ENCODE data around the gene CDK17.
A peak's percentile ranks its signal among the peaks of the same experiment; 100 is the strongest.
"Not testable (repeated sequence)": the region's sequence is repeated elsewhere in the genome, so short reads cannot be mapped to it uniquely, and the experiment has no call there.

CDK17 gene

DNA sequence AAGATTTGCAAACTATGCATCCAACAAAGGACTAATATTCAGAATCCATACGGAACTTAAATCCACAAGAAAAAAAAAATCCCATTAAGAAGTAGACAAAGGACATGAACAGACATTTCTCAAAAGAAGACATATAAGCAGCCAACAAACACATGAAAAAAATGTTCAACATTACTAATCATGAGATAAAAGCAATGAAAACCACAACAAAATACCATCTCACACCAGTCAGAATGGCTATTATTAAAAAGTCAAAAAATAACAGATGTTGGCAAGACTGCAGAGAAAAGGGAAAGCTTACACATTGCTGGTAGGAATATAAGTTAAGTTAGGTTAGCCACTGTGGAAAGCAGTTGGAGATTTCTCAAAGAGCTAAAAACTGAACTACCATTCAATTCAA is 16.2 kb downstream of the CDK17 start:
- Histone ChIP-seq H3K27ac (ENCODE audit: insufficient read depth in 1 of 2, low read depth in 1 of 2, low read length in 2 of 2, poor library complexity in 1 of 2, severe bottlenecking in 2 of 2) (no peak overlapping the region), H3K27me3 (replicated peaks in 2 of 5; ENCODE audit: control insufficient read depth in 4 of 5, insufficient read depth in 5 of 5, low read length in 4 of 5) (no peaks in the 10 kb centered on the region), H3K4me3 (ENCODE audit: control insufficient read depth in 1 of 7, extremely low read depth in 1 of 7, insufficient read depth in 4 of 7, low read depth in 2 of 7, low read length in 6 of 7) (no peak overlapping the region), H3K36me3 (ENCODE audit: control insufficient read depth in 4 of 4, insufficient read depth in 4 of 4, low read length in 3 of 4) (no peaks in the 10 kb centered on the region), H3K9me3 (ENCODE audit: control extremely low read depth in 1 of 5, control insufficient read depth in 4 of 5, insufficient read depth in 2 of 5, low read depth in 1 of 5, low read length in 4 of 5) (peaks cover 0 to 6% (median 0%) of the 10 kb centered on the region in 5 experiments), H3K4me1 (ENCODE audit: control extremely low read depth in 1 of 4, control insufficient read depth in 4 of 4, insufficient read depth in 4 of 4, low read length in 3 of 4) (peaks cover 5 to 27% (median 16%) of the 10 kb centered on the region in 4 experiments)
- no CpG with 5 or more reads among the region's 1 CpG for WGBS (ENCODE audit: insufficient coverage)
- CTCF ChIA-PET = interaction anchor here (1.0 to 1.3 kb wide), 4 partner anchors 8 to 73 kb away, joined by 3 to 5 read pairs (median 3); no protein-coding TSS in a partner anchor
- DNase-seq = no peak
- POLR2A ChIA-PET = interaction anchor here (0.6 kb wide), 1 partner anchor 48 kb away, joined by 3 read pairs; no protein-coding TSS in a partner anchor

DNA sequence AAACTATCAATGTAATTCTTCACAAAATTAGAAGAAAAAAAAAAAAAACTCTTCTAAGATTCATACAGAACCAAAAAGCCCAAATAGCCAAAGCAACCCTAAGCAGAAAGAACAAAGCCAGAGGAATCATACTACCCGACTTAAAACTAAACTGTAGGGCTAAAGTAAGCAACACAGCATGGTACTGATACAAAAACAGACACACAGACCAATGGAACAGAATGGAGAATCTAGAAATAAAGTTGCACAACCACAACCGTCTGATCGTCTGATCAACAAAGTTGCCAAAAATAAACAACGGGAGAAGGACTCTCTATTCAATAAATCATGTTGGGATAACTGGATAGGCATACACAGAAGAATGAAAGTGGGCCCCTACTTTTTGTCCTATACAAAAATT is 16.9 kb downstream of the CDK17 start:
- H3K36me3 ChIP-seq (ENCODE audit: control insufficient read depth in 4 of 4, insufficient read depth in 4 of 4, low read length in 3 of 4) = peaks cover 0 to under 1% (median 0%) of the 10 kb centered on the region in 4 experiments
- no peak overlapping the region for H3K4me3 ChIP-seq (ENCODE audit: control insufficient read depth in 1 of 7, extremely low read depth in 1 of 7, insufficient read depth in 4 of 7, low read depth in 2 of 7, low read length in 6 of 7)
- H3K27ac ChIP-seq (ENCODE audit: insufficient read depth in 1 of 2, low read depth in 1 of 2, low read length in 2 of 2, poor library complexity in 1 of 2, severe bottlenecking in 2 of 2) = no peak overlapping the region
- ChIA-PET CTCF (interaction anchor here (1.2 kb wide), 1 partner anchor 11 kb away, joined by 3 read pairs; no protein-coding TSS in a partner anchor), POLR2A (no interaction called here)
- 83% methylated on average over 1 of the region's 4 CpGs for WGBS (ENCODE audit: insufficient coverage)
- DNase-seq = no peak
- H3K27me3 ChIP-seq (replicated peaks in 2 of 5; ENCODE audit: control insufficient read depth in 4 of 5, insufficient read depth in 5 of 5, low read length in 4 of 5) = no peaks in the 10 kb centered on the region
- H3K9me3 ChIP-seq (ENCODE audit: control extremely low read depth in 1 of 5, control insufficient read depth in 4 of 5, insufficient read depth in 2 of 5, low read depth in 1 of 5, low read length in 4 of 5) = peaks cover 0 to 10% (median 3%) of the 10 kb centered on the region in 5 experiments
- H3K4me1 ChIP-seq (ENCODE audit: control extremely low read depth in 1 of 4, control insufficient read depth in 4 of 4, insufficient read depth in 4 of 4, low read length in 3 of 4) = peaks cover 5 to 27% (median 16%) of the 10 kb centered on the region in 4 experiments

DNA sequence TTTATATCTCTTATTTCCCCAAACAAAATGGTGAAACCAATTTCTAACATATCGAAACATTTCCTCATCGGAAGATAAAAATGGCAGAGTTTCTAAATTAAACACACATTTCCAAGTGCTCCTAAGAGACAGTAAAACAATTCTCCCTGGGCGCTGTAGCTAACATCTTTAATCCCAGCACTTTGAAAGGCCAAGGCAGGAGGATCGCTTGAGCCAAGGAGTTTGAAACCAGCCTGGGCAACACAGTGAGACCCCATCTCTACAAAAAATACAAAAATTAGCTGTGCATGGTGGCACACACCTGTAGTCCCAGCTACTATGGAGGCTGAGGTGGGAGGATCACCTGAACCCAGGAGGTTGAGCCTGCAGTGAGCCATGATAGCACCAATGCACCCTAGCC is 20.5 kb downstream of the CDK17 start:
- H3K36me3 ChIP-seq (ENCODE audit: control insufficient read depth in 4 of 4, insufficient read depth in 4 of 4, low read length in 3 of 4); H3K27ac ChIP-seq (ENCODE audit: insufficient read depth in 1 of 2, low read depth in 1 of 2, low read length in 2 of 2, poor library complexity in 1 of 2, severe bottlenecking in 2 of 2); H3K27me3 ChIP-seq (replicated peaks in 2 of 5; ENCODE audit: control insufficient read depth in 4 of 5, insufficient read depth in 5 of 5, low read length in 4 of 5); H3K4me3 ChIP-seq (ENCODE audit: control insufficient read depth in 1 of 7, extremely low read depth in 1 of 7, insufficient read depth in 4 of 7, low read depth in 2 of 7, low read length in 6 of 7); DNase-seq: not testable (repeated sequence)
- ChIA-PET POLR2A (interaction anchor here (0.6 to 0.7 kb wide), 2 partner anchors 10 to 50 kb away, joined by 3 read pairs; no protein-coding TSS in a partner anchor), CTCF (interaction anchor here (0.6 to 2.2 kb wide), 2 partner anchors 19 to 48 kb away, joined by 4 to 11 read pairs; partner anchors contain the start of gene CDK17)
- Histone ChIP-seq H3K9me3 (ENCODE audit: control extremely low read depth in 1 of 5, control insufficient read depth in 4 of 5, insufficient read depth in 2 of 5, low read depth in 1 of 5, low read length in 4 of 5) (peaks cover 0 to 11% (median 3%) of the 10 kb centered on the region in 5 experiments), H3K4me1 (ENCODE audit: control extremely low read depth in 1 of 4, control insufficient read depth in 4 of 4, insufficient read depth in 4 of 4, low read length in 3 of 4) (peaks cover 11 to 26% (median 17%) of the 10 kb centered on the region in 4 experiments)
- 98% methylated on average over 4 of the region's 4 CpGs for WGBS (ENCODE audit: insufficient coverage)

GRCh38 chr12:96378319-96378718 is 21.9 kb downstream of the CDK17 start:
- ChIA-PET CTCF (interaction anchor here (1.2 to 2.2 kb wide), 2 partner anchors 21 to 84 kb away, joined by 3 to 11 read pairs; partner anchors contain the start of gene CDK17), POLR2A (no interaction called here)
- 25% methylated on average over 1 of the region's 1 CpG for WGBS (ENCODE audit: insufficient coverage)
- Histone ChIP-seq H3K4me3 (ENCODE audit: control insufficient read depth in 1 of 7, extremely low read depth in 1 of 7, insufficient read depth in 4 of 7, low read depth in 2 of 7, low read length in 6 of 7) (no peak overlapping the region), H3K9me3 (ENCODE audit: control extremely low read depth in 1 of 5, control insufficient read depth in 4 of 5, insufficient read depth in 2 of 5, low read depth in 1 of 5, low read length in 4 of 5) (peaks cover 0 to 11% (median 3%) of the 10 kb centered on the region in 5 experiments), H3K36me3 (ENCODE audit: control insufficient read depth in 4 of 4, insufficient read depth in 4 of 4, low read length in 3 of 4) (peaks cover 0 to 3% (median 0%) of the 10 kb centered on the region in 4 experiments), H3K4me1 (ENCODE audit: control extremely low read depth in 1 of 4, control insufficient read depth in 4 of 4, insufficient read depth in 4 of 4, low read length in 3 of 4) (peaks cover 11 to 37% (median 26%) of the 10 kb centered on the region in 4 experiments), H3K27ac (ENCODE audit: insufficient read depth in 1 of 2, low read depth in 1 of 2, low read length in 2 of 2, poor library complexity in 1 of 2, severe bottlenecking in 2 of 2) (peak overlapping the region in 1 of 2 experiments; percentile 60), H3K27me3 (replicated peaks in 2 of 5; ENCODE audit: control insufficient read depth in 4 of 5, insufficient read depth in 5 of 5, low read length in 4 of 5) (no peaks in the 10 kb centered on the region)
- no peak for DNase-seq

- peak overlapping the region in 1 of 2 experiments; percentile 87 for H3K27ac ChIP-seq (ENCODE audit: insufficient read depth in 1 of 2, low read depth in 1 of 2, low read length in 2 of 2, poor library complexity in 1 of 2, severe bottlenecking in 2 of 2)
- H3K9me3 ChIP-seq (ENCODE audit: control extremely low read depth in 1 of 5, control insufficient read depth in 4 of 5, insufficient read depth in 2 of 5, low read depth in 1 of 5, low read length in 4 of 5) = peaks cover 0 to 5% (median 3%) of the 10 kb centered on the region in 5 experiments
- no peak overlapping the region for H3K4me3 ChIP-seq (ENCODE audit: control insufficient read depth in 1 of 7, extremely low read depth in 1 of 7, insufficient read depth in 4 of 7, low read depth in 2 of 7, low read length in 6 of 7)
- CTCF ChIA-PET = no interaction called here
- H3K27me3 ChIP-seq (replicated peaks in 2 of 5; ENCODE audit: control insufficient read depth in 4 of 5, insufficient read depth in 5 of 5, low read length in 4 of 5) = no peaks in the 10 kb centered on the region
- H3K4me1 ChIP-seq (ENCODE audit: control extremely low read depth in 1 of 4, control insufficient read depth in 4 of 4, insufficient read depth in 4 of 4, low read length in 3 of 4) = peaks cover 11 to 46% (median 29%) of the 10 kb centered on the region in 4 experiments
- POLR2A ChIA-PET = interaction anchor here (2.3 kb wide), 1 partner anchor 23 kb away, joined by 14 read pairs; the partner anchor contains the start of gene CDK17
- peaks cover 0 to 3% (median 0%) of the 10 kb centered on the region in 4 experiments for H3K36me3 ChIP-seq (ENCODE audit: control insufficient read depth in 4 of 4, insufficient read depth in 4 of 4, low read length in 3 of 4)
- DNase-seq = no peak
Measured at GRCh38 chr12:96376865-96377264, 23.4 kb downstream of the CDK17 start.

DNA sequence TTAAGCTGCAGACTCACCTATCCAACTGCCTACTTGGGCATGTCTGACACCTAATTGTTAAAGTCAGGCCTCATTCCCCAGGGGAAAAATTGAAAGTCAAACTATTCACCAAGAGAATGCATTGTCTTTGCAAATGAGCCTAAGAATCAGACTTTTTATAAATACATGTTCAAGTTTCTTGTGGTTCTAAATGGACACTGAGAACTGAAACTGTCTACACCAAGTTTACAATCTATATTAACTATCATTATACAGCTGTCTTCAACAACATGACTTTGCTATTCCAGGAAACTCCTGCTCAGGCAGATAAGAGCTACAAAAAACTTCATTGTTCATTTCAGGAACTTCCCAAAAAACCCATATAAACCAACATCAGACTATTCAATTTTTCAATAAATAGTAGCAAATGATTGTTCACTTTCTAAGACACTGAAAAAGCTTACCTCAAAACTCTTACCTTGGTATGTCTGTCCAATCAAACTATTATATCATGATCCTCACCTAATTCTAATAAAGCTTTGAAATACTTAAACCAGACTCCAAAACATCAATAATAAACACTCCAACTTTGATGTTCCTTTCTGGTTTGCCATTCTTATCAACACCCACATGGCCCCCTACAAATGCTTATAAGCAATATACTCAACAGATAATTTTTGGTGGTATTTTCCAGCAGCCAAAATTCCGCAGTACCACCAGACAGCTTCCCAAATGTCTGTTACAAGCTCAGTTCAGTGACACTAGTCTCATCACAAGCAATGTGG is 24.2 kb downstream of the CDK17 start:
- H3K27ac ChIP-seq (ENCODE audit: insufficient read depth in 1 of 2, low read depth in 1 of 2, low read length in 2 of 2, poor library complexity in 1 of 2, severe bottlenecking in 2 of 2) = peak overlapping the region; percentile 74 to 87

More for the DNA sequence above, 24.2 kb downstream of the CDK17 start:
- Histone ChIP-seq H3K4me1 (ENCODE audit: control extremely low read depth in 1 of 4, control insufficient read depth in 4 of 4, insufficient read depth in 4 of 4, low read length in 3 of 4) (peaks cover 11 to 51% (median 29%) of the 10 kb centered on the region in 4 experiments), H3K4me3 (ENCODE audit: control insufficient read depth in 1 of 7, extremely low read depth in 1 of 7, insufficient read depth in 4 of 7, low read depth in 2 of 7, low read length in 6 of 7) (peak overlapping the region in 3 of 7 experiments; percentile 37 to 52 (median 46)), H3K36me3 (ENCODE audit: control insufficient read depth in 4 of 4, insufficient read depth in 4 of 4, low read length in 3 of 4) (peaks cover 0 to 3% (median 0%) of the 10 kb centered on the region in 4 experiments), H3K27me3 (replicated peaks in 2 of 5; ENCODE audit: control insufficient read depth in 4 of 5, insufficient read depth in 5 of 5, low read length in 4 of 5) (no peaks in the 10 kb centered on the region), H3K9me3 (ENCODE audit: control extremely low read depth in 1 of 5, control insufficient read depth in 4 of 5, insufficient read depth in 2 of 5, low read depth in 1 of 5, low read length in 4 of 5) (peaks cover 0 to 5% (median 3%) of the 10 kb centered on the region in 5 experiments)
- WGBS (ENCODE audit: insufficient coverage) = no CpG with 5 or more reads among the region's 1 CpG
- ChIA-PET CTCF (interaction anchor here (0.6 to 1.7 kb wide), 8 partner anchors 8 to 42 kb away, joined by 3 to 8 read pairs (median 3); no protein-coding TSS in a partner anchor), POLR2A (interaction anchor here (2.3 kb wide), 1 partner anchor 23 kb away, joined by 14 read pairs; the partner anchor contains the start of gene CDK17)
- peak; percentile 86 to 96 (median 92) for DNase-seq

All from common myeloid progenitor, CD34-positive (primary cell).